SK-N-SH (cell line): ENCODE results near the gene TAMM41.

Experiments used
- CTCF ChIP-seq: fragments of 200-600 bp; sonication (generic); IDR thresholded peaks from 2 replicates; pipeline ENCODE4 v1.6.1; 2017; ENCODE audit warnings: antibody characterized with exemption, mild to moderate bottlenecking, moderate library complexity
- GABPA ChIP-seq: IDR thresholded peaks from 2 replicates; pipeline ENCODE4 v1.4.0; 2012; ENCODE audit warnings: low read depth, mild to moderate bottlenecking
- MEF2A ChIP-seq: IDR thresholded peaks from 2 replicates; pipeline ENCODE4 v1.4.0; 2012; ENCODE audit warnings: low read depth, borderline replicate concordance
- POLR2AphosphoS5 ChIP-seq: IDR thresholded peaks from 2 replicates; pipeline ENCODE4 v1.6.1; 2012; ENCODE audit warnings: low read depth, low read length
- RFX5 ChIP-seq: IDR thresholded peaks from 2 replicates; pipeline ENCODE4 v1.6.1; 2012; ENCODE audit warnings: mild to moderate bottlenecking, improper control_type of control experiment, low read length
- SIN3A ChIP-seq: IDR thresholded peaks from 2 replicates; pipeline ENCODE4 v1.6.1; 2012; ENCODE audit warnings: low read depth, mild to moderate bottlenecking, low read length, moderate library complexity, borderline replicate concordance

- peak; percentile 51 for TF ChIP-seq CTCF
- TF ChIP-seq POLR2AphosphoS5: no peak
- no peak for TF ChIP-seq GABPA
- TF ChIP-seq RFX5: no peak
- TF ChIP-seq SIN3A: no peak
- no peak for TF ChIP-seq MEF2A
Observed at GRCh38 chr3:11774296-11774877, 72.3 kb downstream of the TAMM41 start.
